Measurements from ENCODE around the gene MAP4K5. TPM values are rescaled to one million over a fixed set of nuclear protein-coding genes. Genes with fewer than 3 reads are reported as not detected.

Gene MAP4K5
- total and polyA plus RNA-seq, 2 of the 4 experiments (the other 2 are of a cell fraction): 33.1 to 46.1 TPM

GRCh38 chr14:50407111-50407812 lies 125.1 kb downstream of the MAP4K5 start:
- in situ Hi-C loops (cut with MboI; ENCODE audit: low sequenced_read_pairs) (no loop called here), dilution Hi-C loops (cut with HindIII; ENCODE audit: low sequenced_read_pairs, unreplicated experiment) (no loop called here), intact Hi-C loops (cut with micrococcal nuclease) (no loop called here)
- Histone ChIP-seq H3K4me3 (ENCODE audit: insufficient read depth, low read depth, low read length) (no peak overlapping the region), H4K5ac (ENCODE audit: low read depth, low read length) (no peak overlapping the region), H3K27me3 (ENCODE audit: control insufficient read depth, insufficient read depth, low read length) (no peaks in the 10 kb centered on the region), H3K4ac (ENCODE audit: low read depth, low read length) (no peak overlapping the region), H3K36me3 (ENCODE audit: control insufficient read depth, insufficient read depth, low read length) (no peaks in the 10 kb centered on the region), H3K27ac (ENCODE audit: insufficient read depth, low read length) (no peak overlapping the region), H2BK20ac (ENCODE audit: low read depth, low read length) (no peak overlapping the region), H3K9me3 (ENCODE audit: control insufficient read depth, insufficient read depth, low read length) (no peaks in the 10 kb centered on the region), H3K79me1 (ENCODE audit: low read depth in 1 of 2, low read length in 2 of 2) (no peaks in the 10 kb centered on the region), H3K4me2 (ENCODE audit: low read depth, low read length) (no peak overlapping the region), H2AK5ac (ENCODE audit: low read depth, low read length) (no peak overlapping the region), H3K9ac (ENCODE audit: low read depth, low read length) (no peak overlapping the region), H3K14ac (replicated peaks; ENCODE audit: low read depth, low read length) (no peak overlapping the region), H2AFZ (replicated peaks; ENCODE audit: low read length, poor library complexity) (no peak overlapping the region), H2BK15ac (ENCODE audit: low read depth, low read length) (no peak overlapping the region), H4K20me1 (ENCODE audit: insufficient read depth, low read length) (peaks cover 3% of the 10 kb centered on the region; the same call in 1 of the 2 replicates), H2BK120ac (ENCODE audit: low read depth, low read length) (no peak overlapping the region), H3K9me1 (ENCODE audit: insufficient read depth, low read length) (peaks cover 5% of the 10 kb centered on the region), H4K91ac (ENCODE audit: insufficient read depth, low read depth, low read length) (no peak overlapping the region), H3K56ac (ENCODE audit: extremely low read depth, insufficient read depth, low read length) (no peak overlapping the region), H3K18ac (ENCODE audit: low read depth, low read length) (no peak overlapping the region), H3K4me1 (ENCODE audit: control insufficient read depth, insufficient read depth, low read length) (peaks cover 12% of the 10 kb centered on the region), H2BK5ac (ENCODE audit: low read depth, low read length, poor library complexity, severe bottlenecking) (no peak overlapping the region), H4K8ac (ENCODE audit: low read depth in 2 of 2, low read length in 2 of 2) (no peak overlapping the region), H2AK9ac (replicated peaks; ENCODE audit: low read depth, low read length, poor library complexity) (no peak overlapping the region), H3K23ac (ENCODE audit: low read depth, low read length) (no peak overlapping the region)
- no TSS peak for BruUV-seq (replicated peaks)
- TF ChIP-seq USF2 (IDR thresholded peaks at IDR 0.05; ENCODE audit: low read depth, low read length) (no peak), RCOR1 (IDR thresholded peaks at IDR 0.05; ENCODE audit: insufficient replicate concordance, low read length) (no peak), CHD1 (IDR thresholded peaks at IDR 0.05; ENCODE audit: low read depth, low read length) (no peak), CEBPB (IDR thresholded peaks at IDR 0.05; ENCODE audit: low read depth, low read length) (no peak), MAFK (IDR thresholded peaks at IDR 0.05; ENCODE audit: low read depth, low read length) (no peak), RFX5 (IDR thresholded peaks at IDR 0.05; ENCODE audit: low read depth, low read length) (no peak), NFE2L2 (IDR thresholded peaks at IDR 0.05; ENCODE audit: low read depth, low read length) (no peak), MAZ (IDR thresholded peaks at IDR 0.05; ENCODE audit: borderline replicate concordance, low read depth, low read length) (no peak), CTCF (conservative IDR thresholded peaks at IDR 0.05; ENCODE audit: low read depth, low read length) (no peak)
- 100% methylated on average over 1 of the region's 6 CpGs; no CpG with 5 or more reads in 1 of the 2 experiments for WGBS, 2 experiments (ENCODE audit: extremely low coverage in 2 of 2, insufficient read length in 1 of 2)
- ChIA-PET POLR2A (ENCODE audit: unreplicated experiment) (no interaction called here), CTCF (no interaction called here)
- DNase-seq: no peak
- ATAC-seq (ENCODE audit: low read depth): no peak

Measured in IMR-90 (cell line).